GM23248 (cell line): ENCODE results near the gene ASAP2. TPM values are rescaled to one million over a fixed set of nuclear protein-coding genes. Genes with fewer than 3 reads are reported as not detected.

Experiments used
- DNase-seq: peaks from one replicate; pipeline ENCODE4 v3.0.0-alpha.2; 2015
- H2AFZ ChIP-seq: fragments of 200-600 bp; sonication (generic); 2 replicates; pipeline ENCODE4 v1.6.1; 2016; ENCODE audit warnings: antibody characterized with exemption
- H3F3A ChIP-seq: fragments of 200-600 bp; sonication (generic); 2 replicates; pipeline ENCODE4 v1.6.1; 2016; ENCODE audit warnings: mild to moderate bottlenecking, antibody characterized with exemption, mixed run types; ENCODE audit not compliant: insufficient read depth
- H3K27ac ChIP-seq: fragments of 200-600 bp; sonication (generic); 2 replicates; pipeline ENCODE4 v1.5.1; 2016; ENCODE audit warnings: mild to moderate bottlenecking
- H3K27me3 ChIP-seq: fragments of 200-600 bp; sonication (generic); replicated peaks from 2 replicates; pipeline ENCODE4 v1.6.1; 2016; ENCODE audit warnings: mild to moderate bottlenecking; ENCODE audit not compliant: insufficient read depth
- H3K36me3 ChIP-seq: fragments of 200-600 bp; sonication (generic); 2 replicates; pipeline ENCODE4 v1.6.1; 2016; ENCODE audit warnings: low read depth, mild to moderate bottlenecking
- H3K4me1 ChIP-seq: fragments of 200-600 bp; sonication (generic); 2 replicates; pipeline ENCODE4 v1.6.1; 2016; ENCODE audit warnings: mild to moderate bottlenecking; ENCODE audit not compliant: insufficient read depth
- H3K4me2 ChIP-seq: fragments of 200-600 bp; sonication (generic); one replicate; pipeline ENCODE4 v1.6.1; 2016; ENCODE audit warnings: mild to moderate bottlenecking; ENCODE audit not compliant: unreplicated experiment
- H3K4me3 ChIP-seq: fragments of 200-600 bp; sonication (generic); 2 replicates; pipeline ENCODE4 v1.5.1; 2016; ENCODE audit warnings: mild to moderate bottlenecking
- H3K79me2 ChIP-seq: fragments of 200-600 bp; sonication (generic); 2 replicates; pipeline ENCODE4 v1.6.1; 2016; ENCODE audit warnings: mild to moderate bottlenecking; ENCODE audit not compliant: insufficient read depth
- H3K9ac ChIP-seq: fragments of 200-600 bp; sonication (generic); 2 replicates; pipeline ENCODE4 v1.6.1; 2016; ENCODE audit warnings: mild to moderate bottlenecking
- H3K9me2 ChIP-seq: fragments of 200-600 bp; sonication (generic); 2 replicates; pipeline ENCODE4 v1.6.1; 2016; ENCODE audit warnings: mixed run types, mild to moderate bottlenecking, moderate library complexity; ENCODE audit not compliant: insufficient read depth
- H3K9me3 ChIP-seq: fragments of 200-600 bp; sonication (generic); one replicate; pipeline ENCODE4 v1.6.1; 2017; ENCODE audit warnings: low read depth
- H4K20me1 ChIP-seq: fragments of 200-600 bp; sonication (generic); 2 replicates; pipeline ENCODE4 v1.6.0; 2016; ENCODE audit not compliant: insufficient read depth
- EZH2 ChIP-seq: fragments of 200-600 bp; sonication (generic); IDR thresholded peaks from 2 replicates; pipeline ENCODE4 v1.6.1; 2018; ENCODE audit warnings: antibody characterized with exemption, mild to moderate bottlenecking; ENCODE audit not compliant: insufficient read depth, poor library complexity, severe bottlenecking
- EZH2phosphoT487 ChIP-seq: fragments of 200-600 bp; sonication (generic); IDR thresholded peaks from 2 replicates; pipeline ENCODE4 v1.6.1; 2018; ENCODE audit warnings: antibody characterized with exemption, moderate library complexity, mild to moderate bottlenecking, low read depth; ENCODE audit not compliant: insufficient read depth
- WGBS, 2 experiments: methylation state at CpG; one replicate each; pipeline ENCODE4 v1.1.6; 2015 to 2017; ENCODE audit warnings: low lambda C conversion rate in 2 of 2, low coverage in 1 of 2; ENCODE audit errors: missing lambda C conversion rate in 2 of 2; 5-methylcytosine and 5-hydroxymethylcytosine counted together
- in situ Hi-C: fragments of 300-500 bp; cut with MboI; formaldehyde crosslinking; loops from 2 replicates; pipeline ENCODE4 v1.15.0; 2020
- polyA plus RNA-seq: library from polyadenylated mRNA; unstranded; fragments of >200 nt; fragmentation: Nextera tagmentation; extraction: Ambion mirVana; gene quantifications from 2 replicates; pipeline ENCODE4 v1.2.1, GENCODE V29; 2016
- total RNA-seq: library from RNA; depleted of rRNA; stranded (reverse); fragments of >200 nt; shearing (Covaris generic); gene quantifications from 2 replicates; pipeline ENCODE4 v1.2.3, GENCODE V29; 2014

Gene ASAP2
- total and polyA plus RNA-seq, 2 experiments from 2014 or later, result 8.8 to 49.6 TPM

- in situ Hi-C loops, result no loop called here
- TF ChIP-seq EZH2 (no peak), EZH2phosphoT487 (no peak)
- Histone ChIP-seq H3K27ac (peak overlapping the region; percentile 83), H3K4me3 (peak overlapping the region; percentile 98), H3K27me3 (no peaks in the 10 kb centered on the region), H3K4me2 (peak overlapping the region; percentile 93), H3K9ac (peak overlapping the region; percentile 96), H3K9me2 (no peaks in the 10 kb centered on the region), H3K79me2 (peaks cover 84% of the 10 kb centered on the region), H3K36me3 (no peaks in the 10 kb centered on the region), H3F3A (peaks cover 5% of the 10 kb centered on the region; the same call in 1 of the 2 replicates), H4K20me1 (no peaks in the 10 kb centered on the region), H3K9me3 (no peaks in the 10 kb centered on the region), H3K4me1 (peaks cover 21% of the 10 kb centered on the region), H2AFZ (peak overlapping the region; percentile 96)
- peak; percentile 70 for DNase-seq
- WGBS, 2 experiments, result 0 to 1% methylated on average over 21 of the region's 21 CpGs
These were observed 217.3 kb downstream of the ASAP2 start for GRCh38 chr2:9423922-9424272.

GRCh38 chr2:9424447-9425164 lies 218.0 kb downstream of the ASAP2 start:
- no peaks in the 10 kb centered on the region for H3K9me2 ChIP-seq
- no peaks in the 10 kb centered on the region for H4K20me1 ChIP-seq
- TF ChIP-seq EZH2, result no peak
- TF ChIP-seq EZH2phosphoT487, result no peak
- no peaks in the 10 kb centered on the region for H3K36me3 ChIP-seq
- peaks cover 28% of the 10 kb centered on the region for H3K4me1 ChIP-seq
- in situ Hi-C loops, result no loop called here
- 56 to 58% methylated on average over 11 of the region's 11 CpGs for WGBS, 2 experiments
- H3K9ac ChIP-seq, result peak overlapping the region; percentile 96
- no peak for DNase-seq
- H3K27me3 ChIP-seq, result no peaks in the 10 kb centered on the region
- H3K4me3 ChIP-seq, result peak overlapping the region; percentile 98
- H3K9me3 ChIP-seq, result no peaks in the 10 kb centered on the region
- H3K27ac ChIP-seq, result peak overlapping the region; percentile 83; the same call in 1 of the 2 replicates
- peaks cover 12% of the 10 kb centered on the region; the same call in 1 of the 2 replicates for H3F3A ChIP-seq
- peak overlapping the region; percentile 96 for H2AFZ ChIP-seq
- H3K4me2 ChIP-seq, result peak overlapping the region; percentile 93
- H3K79me2 ChIP-seq, result peaks cover 77% of the 10 kb centered on the region

GRCh38 chr2:9428965-9429577 lies 222.5 kb downstream of the ASAP2 start:
- H3K4me2 ChIP-seq, result peak overlapping the region; percentile 23
- WGBS, 2 experiments, result 76 to 81% methylated on average over 5 of the region's 5 CpGs

GRCh38 chr2:9430316-9431293 lies 224.0 kb downstream of the ASAP2 start:
- WGBS, 2 experiments, result 53 to 64% methylated on average over 2 of the region's 2 CpGs
- peak overlapping the region; percentile 22; the same call in 1 of the 2 replicates for H3K27ac ChIP-seq
- TF ChIP-seq EZH2 (no peak), EZH2phosphoT487 (no peak)
- H4K20me1 ChIP-seq, result no peaks in the 10 kb centered on the region
- H3K36me3 ChIP-seq, result peaks cover 30% of the 10 kb centered on the region
- H3K4me2 ChIP-seq, result peak overlapping the region; percentile 38
- H3K79me2 ChIP-seq, result peaks cover 21% of the 10 kb centered on the region
- H3K9me3 ChIP-seq, result no peaks in the 10 kb centered on the region
- H3K9ac ChIP-seq, result no peak overlapping the region
- H3K4me3 ChIP-seq, result 0 out of 2 replicates have a peak overlapping the region, but pooled peaks have one; percentile 11
- H3K27me3 ChIP-seq, result no peaks in the 10 kb centered on the region
- H3F3A ChIP-seq, result peaks cover 28% of the 10 kb centered on the region
- H3K9me2 ChIP-seq, result no peaks in the 10 kb centered on the region
- no peak overlapping the region for H2AFZ ChIP-seq
- in situ Hi-C loops, result no loop called here
- H3K4me1 ChIP-seq, result peaks cover 30% of the 10 kb centered on the region
- DNase-seq, result peak; percentile 70

More at GRCh38 chr2:9428965-9429577, 222.5 kb downstream of the ASAP2 start:
- H3K36me3 ChIP-seq, result peaks cover 30% of the 10 kb centered on the region
- no peaks in the 10 kb centered on the region for H3K9me2 ChIP-seq
- H2AFZ ChIP-seq, result peak overlapping the region; percentile 49; the same call in 1 of the 2 replicates
- no peaks in the 10 kb centered on the region for H3K27me3 ChIP-seq
- peak; percentile 49 for DNase-seq
- no peak overlapping the region for H3K4me3 ChIP-seq
- peaks cover 37% of the 10 kb centered on the region for H3K4me1 ChIP-seq
- H3K79me2 ChIP-seq, result peaks cover 37% of the 10 kb centered on the region
- no peaks in the 10 kb centered on the region for H4K20me1 ChIP-seq
- no peaks in the 10 kb centered on the region for H3K9me3 ChIP-seq
- TF ChIP-seq EZH2phosphoT487 (no peak), EZH2 (no peak)
- peak overlapping the region; percentile 41 for H3K27ac ChIP-seq
- peaks cover 28% of the 10 kb centered on the region for H3F3A ChIP-seq
- in situ Hi-C loops, result no loop called here
- no peak overlapping the region for H3K9ac ChIP-seq
